GM23338 (cell line): ENCODE results near the gene MAGI3.

ENCODE experiments used
- CTCF ChIP-seq, 2 experiments: fragments of 200-600 bp in 1 of 2; sonication (generic) in 1 of 2; conservative IDR thresholded peaks; 2 replicates each; pipeline versions ENCODE4 v1.5.1 to v1.6.1; 2016 to 2017; ENCODE audit warnings: antibody characterized with exemption in 2 of 2, low read depth in 2 of 2, mild to moderate bottlenecking in 2 of 2, moderate library complexity in 1 of 2
- EZH2phosphoT487 ChIP-seq: fragments of 200-600 bp; sonication (generic); IDR thresholded peaks from one replicate; pipeline ENCODE4 v1.8.1; 2018; ENCODE audit warnings: antibody characterized with exemption; ENCODE audit not compliant: unreplicated experiment
- POLR2AphosphoS5 ChIP-seq: IDR thresholded peaks from 2 replicates; pipeline ENCODE4 v1.6.1; 2016; ENCODE audit warnings: antibody characterized with exemption, low read depth

- TF ChIP-seq POLR2AphosphoS5 (no peak), EZH2phosphoT487 (no peak), CTCF (conservative IDR thresholded peaks at IDR 0.05; ENCODE audit: low read depth in 2 of 2) (no peak)
Measured at GRCh38 chr1:113399062-113399583, 8.8 kb downstream of the MAGI3 start.
